Retinal pigment epithelial cell (primary cell): Measurements from ENCODE around the gene SLC25A25.
"Not testable (repeated sequence)": the region's sequence is repeated elsewhere in the genome, so short reads cannot be mapped to it uniquely, and the experiment has no call there.

Experiments
- DNase-seq: peaks from one replicate; pipeline ENCODE4 v3.0.0-alpha.2; 2010; ENCODE audit warnings: low read depth
- H3K4me3 ChIP-seq: 2 replicates; pipeline ENCODE4 v1.5.1; 2011; ENCODE audit warnings: mild to moderate bottlenecking, low read length, control low read depth, moderate library complexity
- TF ChIP-seq, protein P1 (sequence below): conservative IDR thresholded peaks from 2 replicates; pipeline ENCODE4 v1.5.1; 2011; ENCODE audit warnings: low read depth, low read length, control low read depth, inconsistent platforms

Gene SLC25A25

DNA sequence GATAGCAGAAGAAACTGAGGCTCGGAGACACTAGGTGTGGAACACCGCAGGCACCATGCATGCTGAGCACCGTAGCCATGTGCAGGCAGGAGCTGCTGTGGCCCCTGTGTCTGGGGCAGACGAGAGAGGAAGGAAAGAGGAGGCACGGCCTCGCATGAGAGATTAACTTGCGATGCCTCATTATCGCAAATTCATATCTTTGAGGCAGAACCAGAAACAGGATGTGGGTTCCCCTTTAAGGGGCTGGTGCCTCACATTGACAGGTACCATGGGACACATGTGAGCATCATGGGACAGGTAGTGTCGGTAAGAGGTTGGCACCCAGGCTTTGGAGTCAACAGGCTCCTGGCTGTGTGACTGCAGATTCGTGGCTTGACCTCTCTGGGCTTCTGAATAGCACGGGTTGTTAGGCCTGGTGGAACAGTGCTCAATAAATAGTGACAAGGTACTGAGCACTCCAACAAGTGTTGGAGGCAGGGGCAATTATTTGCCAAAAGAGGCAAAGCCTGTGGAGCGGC, 41.7 kb upstream of the SLC25A25 start:
- H3K4me3 ChIP-seq: no peak overlapping the region
- TF ChIP-seq, protein P1, sequence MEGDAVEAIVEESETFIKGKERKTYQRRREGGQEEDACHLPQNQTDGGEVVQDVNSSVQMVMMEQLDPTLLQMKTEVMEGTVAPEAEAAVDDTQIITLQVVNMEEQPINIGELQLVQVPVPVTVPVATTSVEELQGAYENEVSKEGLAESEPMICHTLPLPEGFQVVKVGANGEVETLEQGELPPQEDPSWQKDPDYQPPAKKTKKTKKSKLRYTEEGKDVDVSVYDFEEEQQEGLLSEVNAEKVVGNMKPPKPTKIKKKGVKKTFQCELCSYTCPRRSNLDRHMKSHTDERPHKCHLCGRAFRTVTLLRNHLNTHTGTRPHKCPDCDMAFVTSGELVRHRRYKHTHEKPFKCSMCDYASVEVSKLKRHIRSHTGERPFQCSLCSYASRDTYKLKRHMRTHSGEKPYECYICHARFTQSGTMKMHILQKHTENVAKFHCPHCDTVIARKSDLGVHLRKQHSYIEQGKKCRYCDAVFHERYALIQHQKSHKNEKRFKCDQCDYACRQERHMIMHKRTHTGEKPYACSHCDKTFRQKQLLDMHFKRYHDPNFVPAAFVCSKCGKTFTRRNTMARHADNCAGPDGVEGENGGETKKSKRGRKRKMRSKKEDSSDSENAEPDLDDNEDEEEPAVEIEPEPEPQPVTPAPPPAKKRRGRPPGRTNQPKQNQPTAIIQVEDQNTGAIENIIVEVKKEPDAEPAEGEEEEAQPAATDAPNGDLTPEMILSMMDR: no peak
- DNase-seq: no peak

DNA sequence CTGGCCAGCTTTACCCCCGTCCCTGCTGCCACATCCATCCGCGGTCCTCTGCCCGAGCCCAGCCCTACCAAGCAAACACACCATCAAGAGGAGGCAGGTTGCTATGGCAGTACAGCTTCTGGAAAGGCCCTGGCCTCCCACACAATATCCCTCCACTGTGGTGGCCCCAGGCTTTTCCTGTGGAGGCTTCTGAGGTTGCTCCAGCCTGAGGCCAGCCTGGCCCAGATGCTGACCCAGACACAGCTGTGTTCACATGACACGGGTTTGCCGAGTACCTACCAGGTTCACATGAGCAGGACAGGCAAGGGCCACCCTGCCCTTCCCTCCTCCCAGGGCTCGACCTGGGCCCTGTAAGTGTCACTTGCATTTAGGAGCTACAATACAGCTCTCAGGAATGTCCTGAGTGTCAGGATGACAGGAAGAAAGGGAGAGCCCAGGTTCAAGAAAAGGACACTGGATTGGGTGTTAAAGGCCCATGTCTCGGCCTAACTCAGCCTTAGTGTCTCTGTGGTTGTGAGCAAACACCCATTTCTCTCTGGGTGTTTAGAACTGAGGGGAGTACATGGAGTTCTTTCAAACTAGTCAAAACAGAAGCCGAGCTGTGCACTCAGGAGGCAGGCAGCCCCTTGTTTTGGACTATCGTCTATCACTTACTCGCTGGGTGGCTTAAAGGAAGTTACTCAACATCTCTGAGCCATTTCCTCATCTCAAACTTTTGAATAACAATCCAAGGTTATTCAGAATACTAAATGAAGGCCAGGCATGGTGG, 41.1 kb upstream of the SLC25A25 start:
- TF ChIP-seq, protein P1: no peak
- DNase-seq: no peak
- H3K4me3 ChIP-seq: no peak overlapping the region

DNA sequence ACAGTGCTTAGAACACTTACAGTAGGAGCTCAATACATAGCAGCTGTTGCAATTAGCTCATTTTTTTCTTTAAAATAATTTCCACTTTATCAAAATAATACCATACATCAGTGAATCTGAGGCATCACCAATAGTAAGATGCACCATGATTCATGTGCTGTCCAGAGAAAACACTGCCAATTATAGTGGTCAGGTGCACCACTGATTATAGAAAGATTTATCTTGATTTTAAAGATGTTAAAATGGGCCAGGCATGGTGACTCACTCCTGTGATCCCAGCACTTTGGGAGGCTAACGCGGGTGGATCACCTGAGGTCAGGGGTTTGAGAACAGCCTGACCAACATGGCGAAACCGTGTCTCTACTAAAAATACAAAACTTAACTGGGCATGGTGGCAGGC, 40.3 kb upstream of the SLC25A25 start:
- no peak for DNase-seq
- TF ChIP-seq, protein P1: no peak
- H3K4me3 ChIP-seq: no peak overlapping the region

DNA sequence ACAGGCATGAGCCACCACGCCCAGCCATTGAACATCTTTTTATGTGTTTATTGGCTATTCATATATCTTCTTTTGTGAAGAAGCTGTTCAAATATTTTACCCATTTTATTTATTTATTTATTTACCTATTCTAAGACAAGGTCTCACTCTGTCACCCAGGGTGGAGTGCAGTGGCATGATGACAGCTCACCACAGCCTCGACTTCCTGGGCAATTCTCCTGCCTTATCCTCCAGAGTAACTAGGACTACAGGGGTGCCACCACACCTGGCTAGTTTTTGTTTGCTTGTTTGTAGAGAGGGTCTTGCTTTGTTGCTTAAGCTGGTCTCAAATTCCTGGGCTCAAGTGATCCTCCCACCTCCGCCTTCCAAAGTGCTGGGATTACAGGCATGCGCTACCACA, 34.4 kb upstream of the SLC25A25 start:
- TF ChIP-seq, protein P1: no peak

DNA sequence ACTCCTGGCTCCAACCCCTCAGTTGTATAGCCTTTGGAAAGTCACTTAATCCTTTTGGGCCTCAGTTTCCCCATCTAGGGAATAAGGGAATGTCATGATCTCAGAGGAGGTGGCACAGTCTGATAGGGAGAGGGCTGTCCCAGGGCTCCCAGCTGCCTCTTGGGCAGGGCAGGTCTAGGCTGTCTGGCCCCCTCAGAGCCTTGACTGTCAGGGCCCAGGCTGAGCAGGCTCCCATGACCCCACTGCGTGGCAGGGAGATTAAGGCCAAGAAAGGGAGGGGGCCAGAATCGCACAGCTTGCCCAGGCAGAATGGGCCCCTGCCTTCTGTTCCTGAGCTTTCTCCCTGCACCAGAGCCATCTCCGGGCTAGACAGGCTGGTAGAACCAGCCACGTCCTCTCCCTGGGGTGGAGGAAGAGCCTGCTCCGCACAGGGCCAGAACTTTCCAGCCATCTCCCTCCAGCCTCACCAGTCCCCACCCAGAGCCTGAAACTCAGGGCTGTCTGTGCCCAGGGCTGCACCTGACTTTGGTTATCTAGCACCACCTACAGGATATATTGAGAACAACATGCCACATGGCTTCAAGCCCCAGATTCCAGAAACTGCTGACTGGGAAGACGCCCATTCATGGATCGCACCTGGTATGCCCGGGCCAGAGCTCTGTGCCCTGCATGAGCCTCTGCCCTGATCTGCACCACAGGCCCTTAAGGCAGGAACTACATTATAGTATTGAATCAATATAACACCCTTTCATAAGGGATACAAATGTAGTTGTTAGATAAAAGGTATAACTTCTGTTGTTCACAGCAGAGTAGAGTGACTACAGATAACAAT, 33.0 kb upstream of the SLC25A25 start:
- TF ChIP-seq, protein P1: peak; percentile 74
- H3K4me3 ChIP-seq: no peak overlapping the region
- DNase-seq: peak; percentile 35

More for the DNA sequence above, 34.4 kb upstream of the SLC25A25 start:
- DNase-seq: no peak
- H3K4me3 ChIP-seq: no peak overlapping the region

DNA sequence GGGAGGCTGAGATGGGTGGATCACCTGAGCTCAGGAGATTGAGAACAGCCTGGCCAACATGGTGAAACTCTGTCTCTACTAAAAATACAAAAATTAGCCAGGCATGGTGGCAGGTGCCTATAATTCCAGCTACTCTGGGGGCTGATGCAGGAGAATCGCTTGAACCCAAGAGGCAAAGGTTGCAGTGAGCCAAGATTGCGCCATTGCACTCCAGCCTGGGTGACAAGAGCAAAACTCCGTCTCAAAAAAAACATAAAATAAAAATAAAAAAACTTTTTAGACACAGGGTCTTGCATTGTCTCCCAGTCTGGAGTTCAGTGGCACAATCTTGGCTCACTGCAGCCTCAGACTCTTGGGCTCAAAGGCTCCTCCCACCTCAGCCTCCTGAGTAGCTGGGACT, 31.5 kb upstream of the SLC25A25 start:
- not testable (repeated sequence) for H3K4me3 ChIP-seq, DNase-seq

DNA sequence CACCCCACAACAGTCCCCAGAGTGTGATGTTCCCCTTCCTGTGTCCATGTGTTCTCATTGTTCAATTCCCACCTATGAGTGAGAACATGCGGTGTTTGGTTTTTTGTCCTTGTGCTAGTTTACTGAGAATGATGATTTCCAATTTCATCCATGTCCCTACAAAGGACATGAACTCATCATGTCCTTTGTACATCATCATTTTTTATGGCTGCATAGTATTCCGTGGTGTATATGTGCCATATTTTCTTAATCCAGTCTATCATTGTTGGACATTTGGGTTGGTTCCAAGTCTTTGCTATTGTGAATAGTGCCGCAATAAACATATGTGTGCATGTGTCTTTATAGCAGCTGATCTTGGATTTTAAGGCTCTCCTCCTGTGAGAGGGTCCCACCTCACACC, 27.2 kb upstream of the SLC25A25 start:
- not testable (repeated sequence) for DNase-seq, H3K4me3 ChIP-seq

DNA sequence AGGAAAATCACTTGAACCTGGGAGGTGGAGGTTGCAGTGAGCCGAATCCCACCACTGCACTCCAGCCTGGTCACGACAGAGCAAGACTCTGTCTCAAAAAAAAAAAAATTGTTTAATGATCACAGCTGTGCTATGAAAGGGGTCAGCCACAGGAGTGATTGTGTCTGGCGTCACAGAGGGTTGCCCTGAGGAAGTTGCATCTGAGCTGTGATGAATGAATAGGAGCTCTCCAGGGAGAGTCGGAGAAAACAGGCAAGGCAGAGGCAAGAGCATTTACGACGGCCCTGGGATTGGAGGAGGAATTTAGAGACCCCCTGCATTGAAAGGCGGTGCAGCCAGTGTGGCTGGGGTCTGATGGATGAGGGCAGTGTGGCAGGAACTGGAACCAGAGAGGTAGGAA, 26.0 kb upstream of the SLC25A25 start:
- no peak overlapping the region for H3K4me3 ChIP-seq
- no peak for DNase-seq
- TF ChIP-seq, protein P1: no peak
